Erythroblast (primary cell): Measurements from ENCODE around the gene CELA2B.

Source experiments
- GATA1 ChIP-seq: IDR thresholded peaks from 2 replicates; pipeline ENCODE4 v1.6.1; 2011; ENCODE audit warnings: low read depth, mild to moderate bottlenecking, control low read depth, low read length, moderate library complexity
- POLR2A ChIP-seq: IDR thresholded peaks from 2 replicates; pipeline ENCODE4 v1.6.1; 2011; ENCODE audit warnings: mild to moderate bottlenecking, low read length

- TF ChIP-seq POLR2A (no peak), GATA1 (no peak)
These were observed 33.1 kb upstream of the CELA2B start for GRCh38 chr1:15442759-15443158.
